Right lung (tissue), 5 donors: Measurements from ENCODE around the gene WDR36. TPM values are rescaled to one million over a fixed set of nuclear protein-coding genes. Genes with fewer than 3 reads are reported as not detected.

Experiments used
- DNase-seq, 2 donors: peaks; one replicate each; pipeline ENCODE4 v3.0.0-alpha.2; 2013
- polyA plus RNA-seq, 5 donors: library from polyadenylated mRNA; unstranded; fragments of 120-200 nt; gene quantifications; one replicate each; pipeline versions ENCODE4 v1.2.1 to v1.2.3, GENCODE V29; 2013; ENCODE audit warnings: inconsistent platforms in 1 of 5, low replicate concordance in 1 of 5; ENCODE audit not compliant: insufficient read length in 5 of 5, insufficient read depth in 1 of 5

The WDR36 gene
- polyA plus RNA-seq, 5 donors, result 23.5 to 38.8 (median 33.9) TPM

DNA sequence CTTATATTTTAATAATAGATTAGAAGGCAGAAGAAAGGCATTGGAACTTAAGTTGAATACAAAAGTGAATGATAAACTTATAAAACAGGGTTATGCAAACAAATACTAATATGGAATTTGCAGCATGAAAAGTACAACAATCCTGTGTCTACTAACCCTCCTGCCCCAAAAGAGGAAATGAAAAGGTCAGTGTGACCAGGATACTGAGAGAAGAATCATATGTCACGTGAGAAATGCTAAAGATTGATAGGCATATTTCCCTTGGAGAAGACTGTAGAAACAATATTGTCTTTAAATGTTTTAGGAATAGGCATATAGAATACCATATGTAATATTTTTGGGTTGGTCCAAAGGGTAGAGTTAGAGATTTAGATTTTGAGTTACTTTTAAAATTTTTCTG, 3.8 kb downstream of the WDR36 start:
- no peak for DNase-seq

GRCh38 chr5:111099058-111099778, 7.1 kb downstream of the WDR36 start:
- DNase-seq, result no peak

DNA sequence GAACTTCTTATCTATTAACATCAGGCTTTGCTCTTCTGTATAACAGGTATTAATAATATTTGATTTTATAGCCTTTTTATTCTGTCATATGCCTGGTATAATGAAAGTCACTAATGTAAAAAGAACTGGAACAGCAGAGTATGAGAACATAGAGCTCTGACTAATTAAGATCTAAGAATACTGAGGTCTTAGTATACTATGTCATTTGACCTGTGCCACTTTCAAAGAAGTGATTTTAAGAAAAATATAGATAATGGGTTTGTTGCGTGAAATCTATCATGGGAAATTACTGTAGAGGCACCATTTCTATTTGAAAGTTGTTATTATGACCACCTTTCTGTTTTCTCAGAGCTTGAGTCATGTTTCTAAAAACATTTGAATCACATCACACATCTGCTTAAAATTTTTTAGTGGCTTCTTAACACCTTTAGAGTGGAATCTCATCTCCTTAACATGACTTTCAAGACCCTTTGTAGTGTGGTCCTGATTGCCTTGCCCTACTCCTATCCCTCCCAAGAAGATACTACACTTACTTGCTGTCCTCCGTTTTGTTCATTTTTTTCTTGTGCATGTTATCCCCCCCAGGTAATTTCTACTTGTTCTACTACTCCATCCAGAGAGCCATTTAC, 14.3 kb downstream of the WDR36 start:
- DNase-seq, result no peak

DNA sequence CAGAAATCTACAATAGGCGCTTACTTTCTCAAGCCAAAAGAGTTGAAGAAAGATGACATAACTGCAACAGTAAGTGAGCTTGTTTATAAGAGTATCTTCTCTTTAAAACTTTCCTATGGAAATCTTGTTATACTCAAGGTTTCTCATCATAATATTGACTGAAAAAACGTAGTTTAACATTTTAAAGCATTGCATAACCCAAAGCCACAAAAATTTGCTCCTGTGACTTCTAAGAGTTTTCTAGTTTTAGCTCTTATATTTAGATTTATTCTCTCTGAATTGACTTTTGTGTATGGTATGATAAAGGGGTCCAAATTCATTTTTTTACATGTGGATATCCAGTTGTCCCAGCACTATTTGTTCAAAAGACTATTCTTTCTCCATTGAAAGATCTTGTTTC, 15.2 kb downstream of the WDR36 start:
- DNase-seq, result no peak

GRCh38 chr5:111111956-111112355, 19.8 kb downstream of the WDR36 start:
- DNase-seq, result no peak

- no peak for DNase-seq
Measured at GRCh38 chr5:111113678-111114077, 21.5 kb downstream of the WDR36 start.

- no peak for DNase-seq
Measured at GRCh38 chr5:111115229-111115628, 23.1 kb downstream of the WDR36 start.

DNA sequence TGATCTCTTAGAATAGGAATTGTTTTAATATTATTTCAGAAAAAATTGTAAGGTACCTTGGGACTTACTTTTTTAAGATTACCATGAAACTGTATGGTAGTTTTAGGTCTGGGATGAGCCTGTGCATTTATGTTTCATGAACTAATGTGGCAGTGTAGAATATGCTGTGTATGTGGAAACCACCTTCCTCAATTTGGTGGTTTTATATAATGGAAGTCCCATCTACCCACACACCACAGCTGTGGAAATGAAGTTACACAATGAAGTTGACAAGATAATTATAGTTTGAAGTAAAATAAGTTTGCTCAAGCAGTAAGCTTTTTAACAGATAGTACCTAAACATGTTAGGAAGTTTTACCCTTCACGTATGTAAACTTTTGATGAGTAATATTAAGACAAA, 24.4 kb downstream of the WDR36 start:
- no peak for DNase-seq

GRCh38 chr5:111117136-111117535, 25.0 kb downstream of the WDR36 start:
- no peak for DNase-seq

DNA sequence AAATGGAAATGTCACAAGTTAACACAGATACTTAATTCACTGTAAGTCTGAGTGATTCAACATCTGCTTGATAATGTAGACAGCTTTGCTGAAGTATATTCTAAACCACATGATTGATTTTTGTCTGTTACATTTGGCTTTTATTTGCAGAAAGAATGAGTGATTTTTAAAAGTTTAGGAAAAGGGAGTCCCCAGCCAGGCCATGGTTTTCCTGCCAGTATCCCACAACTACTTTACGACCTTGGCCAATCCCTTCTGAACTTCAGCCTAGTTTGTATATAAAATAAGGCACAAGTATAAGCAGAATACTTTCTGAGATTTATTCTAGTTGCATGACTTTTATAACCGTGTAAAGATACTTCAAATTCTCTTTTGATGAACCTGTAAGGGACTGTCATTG, 27.1 kb downstream of the WDR36 start:
- DNase-seq, result no peak

GRCh38 chr5:111119856-111120255, 27.7 kb downstream of the WDR36 start:
- no peak for DNase-seq

- DNase-seq, result no peak
Measured at GRCh38 chr5:111120911-111121310, 28.8 kb downstream of the WDR36 start.

GRCh38 chr5:111121926-111122325, 29.8 kb downstream of the WDR36 start:
- no peak for DNase-seq

GRCh38 chr5:111122398-111122797, 30.2 kb downstream of the WDR36 start:
- no peak for DNase-seq

DNA sequence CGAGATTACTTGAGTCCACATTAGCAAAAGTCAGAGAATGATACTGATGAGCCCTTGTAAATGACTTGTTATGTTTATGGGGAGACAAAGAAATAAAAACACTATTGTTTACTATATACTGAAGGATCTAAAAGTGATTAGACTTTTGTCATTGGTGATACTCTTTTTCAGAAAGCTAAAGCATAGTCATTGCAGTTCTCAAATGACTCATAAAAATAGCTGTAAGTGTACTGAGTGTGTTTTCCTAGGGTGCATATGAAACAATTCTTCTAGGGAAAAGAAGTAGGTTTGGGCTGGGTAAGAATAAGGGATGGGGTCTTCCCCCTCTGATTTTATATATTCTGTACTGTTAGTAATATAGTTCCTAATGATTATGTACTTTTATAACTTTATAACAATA, 32.6 kb downstream of the WDR36 start:
- DNase-seq, result no peak

- DNase-seq, result no peak
Measured at GRCh38 chr5:111126896-111127295, 34.7 kb downstream of the WDR36 start.

DNA sequence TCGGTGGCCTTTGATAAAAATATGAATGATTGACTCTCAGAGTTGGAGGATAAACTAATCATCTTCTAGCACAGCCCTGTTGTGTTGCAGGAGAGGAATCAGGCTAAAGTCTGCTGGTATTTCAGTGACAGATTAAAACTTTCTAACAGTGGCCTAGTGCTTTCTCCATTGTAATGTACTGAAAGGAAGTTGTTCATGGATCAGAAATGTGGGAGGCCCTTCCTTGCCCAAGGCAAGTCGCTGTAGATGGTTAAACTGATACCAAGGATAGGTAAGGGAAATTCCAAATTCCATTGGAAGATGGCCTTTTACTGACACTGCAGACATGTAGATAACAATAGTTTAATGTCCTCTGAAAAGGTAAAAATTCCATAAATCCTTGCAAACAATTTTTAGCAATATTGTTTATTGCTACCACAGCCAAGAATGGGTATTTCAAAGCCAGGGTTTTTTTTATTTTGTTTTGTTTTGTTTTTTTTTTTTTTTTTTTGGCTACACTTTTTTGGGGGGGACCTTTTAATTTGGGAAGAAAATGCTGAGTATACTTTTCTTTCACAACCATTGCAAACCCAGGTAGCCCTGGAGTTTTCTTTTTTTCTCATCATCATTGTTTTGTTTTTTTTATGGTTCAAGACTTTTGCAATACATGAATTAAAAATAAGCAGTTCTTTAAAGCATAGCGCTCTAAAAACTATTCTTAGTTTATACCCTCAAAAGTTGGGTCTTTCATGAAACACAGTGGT, 35.5 kb downstream of the WDR36 start:
- DNase-seq, result no peak

- no peak for DNase-seq
Measured at GRCh38 chr5:111129938-111130337, 37.8 kb downstream of the WDR36 start.

DNA sequence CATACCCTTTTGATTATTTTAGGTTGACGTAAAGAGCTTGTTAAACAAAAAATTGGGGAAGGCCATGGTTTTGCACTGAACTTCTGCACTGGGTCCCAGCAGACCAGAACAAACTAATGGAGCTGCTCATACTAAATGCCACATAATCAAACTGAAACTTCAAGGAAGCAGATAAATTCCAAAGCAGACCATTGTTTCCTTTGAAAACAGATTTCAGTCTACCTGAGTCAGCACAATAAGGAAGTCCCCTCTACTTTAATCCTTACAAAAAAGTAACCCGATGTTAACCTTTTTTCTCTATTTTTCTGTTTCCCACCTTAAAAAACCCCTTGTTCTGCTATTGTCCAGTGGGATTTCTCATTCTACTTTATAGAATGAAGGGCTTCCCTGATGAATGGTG, 39.2 kb downstream of the WDR36 start:
- no peak for DNase-seq

GRCh38 chr5:111132076-111132475, 39.9 kb downstream of the WDR36 start:
- no peak for DNase-seq

- no peak for DNase-seq
Measured at GRCh38 chr5:111132731-111133435, 40.7 kb downstream of the WDR36 start.

- DNase-seq, result no peak
Measured at GRCh38 chr5:111133436-111133751, 41.2 kb downstream of the WDR36 start.

DNA sequence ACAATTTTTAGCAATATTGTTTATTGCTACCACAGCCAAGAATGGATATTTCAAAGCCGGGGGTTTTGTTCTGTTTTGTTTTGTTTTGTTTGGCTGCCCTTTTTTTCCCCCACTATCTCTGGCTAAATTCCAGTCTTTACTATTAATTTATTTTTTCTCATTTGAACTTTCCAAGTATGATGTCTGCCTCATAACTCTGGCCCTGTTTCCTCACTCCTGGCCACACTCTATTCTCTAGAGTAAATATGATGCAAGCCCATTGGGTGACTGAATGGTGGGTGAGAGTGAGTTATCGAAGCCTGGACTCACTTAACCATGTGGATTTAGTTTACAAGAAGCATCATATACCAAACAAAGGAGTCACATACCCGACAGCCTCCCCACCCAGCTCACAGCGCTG, 41.9 kb downstream of the WDR36 start:
- peak; percentile 64 to 66 for DNase-seq
